GM12872 (cell line): ENCODE results near the gene SPEF2.

ENCODE experiments used
- CTCF ChIP-seq: IDR thresholded peaks from 3 replicates; pipeline ENCODE4 v1.5.1; 2011; ENCODE audit warnings: low read depth, mild to moderate bottlenecking, low read length, moderate library complexity; ENCODE audit not compliant: insufficient read depth

The SPEF2 gene

GRCh38 chr5:35657877-35658276 lies 40.2 kb downstream of the SPEF2 start:
- TF ChIP-seq CTCF = no peak

GRCh38 chr5:35659556-35659955 lies 41.9 kb downstream of the SPEF2 start:
- TF ChIP-seq CTCF = no peak

GRCh38 chr5:35660451-35660850 lies 42.8 kb downstream of the SPEF2 start:
- TF ChIP-seq CTCF = no peak

GRCh38 chr5:35664584-35664983 lies 46.9 kb downstream of the SPEF2 start:
- no peak for TF ChIP-seq CTCF

- no peak for TF ChIP-seq CTCF
Measured at GRCh38 chr5:35665096-35665495, 47.4 kb downstream of the SPEF2 start.

GRCh38 chr5:35668319-35668718 lies 50.7 kb downstream of the SPEF2 start:
- TF ChIP-seq CTCF = no peak

- no peak for TF ChIP-seq CTCF
Measured at GRCh38 chr5:35668794-35669193, 51.1 kb downstream of the SPEF2 start.
